GM18951 (cell line): ENCODE data around the gene RNF40.

Source experiments
- POLR2A ChIP-seq: IDR thresholded peaks from 4 replicates; pipeline ENCODE4 v1.6.1; 2011; ENCODE audit warnings: mild to moderate bottlenecking; ENCODE audit not compliant: insufficient read length, insufficient read depth; ENCODE audit errors: extremely low read depth
- in situ Hi-C: fragments of 300-500 bp; cut with MboI; formaldehyde crosslinking; loops from one replicate; pipeline ENCODE4 v1.12.0; 2022; ENCODE audit warnings: low sequenced_read_pairs, mixed read lengths, inconsistent platforms; ENCODE audit not compliant: unreplicated experiment

Gene RNF40

DNA sequence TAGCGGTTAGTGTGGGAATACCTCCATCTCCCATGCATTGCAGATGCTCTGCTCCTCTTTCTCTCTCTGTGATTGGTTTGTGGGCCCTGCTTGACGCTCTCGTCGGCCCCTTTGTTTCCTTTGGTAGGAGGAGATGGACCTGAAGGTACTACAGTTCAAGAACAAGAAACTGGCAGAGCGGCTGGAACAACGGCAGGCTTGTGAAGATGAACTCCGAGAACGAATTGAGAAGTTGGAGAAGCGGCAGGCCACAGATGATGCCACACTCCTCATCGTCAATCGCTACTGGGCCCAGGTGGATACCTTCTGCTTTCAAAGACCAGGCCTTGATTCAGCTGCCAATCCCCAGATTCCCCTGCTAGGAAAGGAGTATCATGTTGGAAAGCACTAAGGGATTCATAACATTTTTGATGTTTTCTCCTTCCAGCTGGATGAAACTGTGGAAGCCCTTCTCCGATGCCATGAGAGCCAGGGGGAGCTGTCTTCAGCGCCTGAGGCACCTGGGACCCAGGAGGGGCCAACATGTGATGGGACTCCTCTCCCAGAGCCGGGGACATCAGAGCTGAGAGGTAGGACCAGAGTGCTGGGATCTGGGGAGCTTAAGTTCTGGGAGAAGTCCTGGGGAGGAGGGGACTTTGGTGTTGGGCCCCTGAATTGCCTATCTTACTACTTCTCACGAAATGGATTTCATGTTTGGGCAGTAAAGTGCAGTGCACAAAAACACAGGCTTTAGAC is 1.0 kb downstream of the RNF40 start:
- no peak for TF ChIP-seq POLR2A
- in situ Hi-C loops: loop anchor here (10.0 kb wide), 1 partner anchor 162 kb away; the partner anchor contains the start of gene FBXL19

DNA sequence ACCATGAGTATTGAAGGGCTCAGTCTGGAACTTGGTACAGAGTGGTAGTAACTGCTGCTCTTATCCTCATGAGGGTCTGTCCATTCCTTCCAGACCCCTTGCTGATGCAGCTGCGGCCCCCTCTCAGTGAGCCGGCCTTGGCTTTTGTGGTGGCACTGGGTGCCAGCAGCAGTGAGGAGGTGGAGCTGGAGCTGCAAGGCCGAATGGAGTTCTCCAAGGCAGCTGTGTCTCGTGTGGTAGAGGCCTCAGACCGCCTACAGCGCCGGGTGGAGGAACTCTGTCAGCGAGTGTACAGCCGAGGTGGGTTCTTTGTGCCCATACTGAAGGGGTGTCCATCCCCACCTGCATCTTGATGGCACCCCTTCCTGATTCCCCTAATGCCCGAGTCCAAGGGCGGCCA is 2.0 kb downstream of the RNF40 start:
- TF ChIP-seq POLR2A: no peak
- in situ Hi-C loops: loop anchor here (10.0 kb wide), 1 partner anchor 161 kb away; the partner anchor contains the start of gene FBXL19

DNA sequence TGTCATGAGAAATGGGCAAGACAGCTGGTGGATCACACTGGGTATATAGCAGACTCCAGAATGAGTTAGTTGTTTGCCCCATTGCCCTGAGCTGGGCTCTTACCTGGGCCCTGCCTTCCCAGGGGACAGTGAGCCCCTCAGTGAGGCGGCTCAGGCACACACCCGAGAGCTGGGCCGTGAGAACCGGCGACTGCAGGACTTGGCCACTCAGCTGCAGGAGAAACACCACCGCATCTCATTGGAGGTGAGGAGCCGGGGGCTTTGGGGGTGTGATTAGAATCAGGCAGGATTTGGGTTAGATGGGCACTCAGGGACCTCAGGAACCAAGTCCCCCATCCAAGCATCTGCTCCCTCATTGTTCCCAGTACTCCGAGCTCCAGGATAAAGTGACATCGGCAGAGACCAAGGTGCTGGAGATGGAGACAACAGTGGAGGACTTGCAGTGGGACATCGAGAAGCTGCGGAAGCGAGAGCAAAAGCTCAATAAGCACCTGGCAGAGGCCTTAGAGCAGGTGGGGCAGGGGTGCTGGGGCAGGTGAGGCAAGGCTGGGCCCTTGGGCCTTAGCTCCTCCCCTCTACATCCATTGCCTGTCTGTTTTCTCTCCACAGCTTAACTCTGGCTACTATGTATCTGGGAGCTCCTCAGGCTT is 2.8 kb downstream of the RNF40 start:
- no peak for TF ChIP-seq POLR2A
- in situ Hi-C loops: loop anchor here (10.0 kb wide), 1 partner anchor 160 kb away; the partner anchor contains the start of gene FBXL19

DNA sequence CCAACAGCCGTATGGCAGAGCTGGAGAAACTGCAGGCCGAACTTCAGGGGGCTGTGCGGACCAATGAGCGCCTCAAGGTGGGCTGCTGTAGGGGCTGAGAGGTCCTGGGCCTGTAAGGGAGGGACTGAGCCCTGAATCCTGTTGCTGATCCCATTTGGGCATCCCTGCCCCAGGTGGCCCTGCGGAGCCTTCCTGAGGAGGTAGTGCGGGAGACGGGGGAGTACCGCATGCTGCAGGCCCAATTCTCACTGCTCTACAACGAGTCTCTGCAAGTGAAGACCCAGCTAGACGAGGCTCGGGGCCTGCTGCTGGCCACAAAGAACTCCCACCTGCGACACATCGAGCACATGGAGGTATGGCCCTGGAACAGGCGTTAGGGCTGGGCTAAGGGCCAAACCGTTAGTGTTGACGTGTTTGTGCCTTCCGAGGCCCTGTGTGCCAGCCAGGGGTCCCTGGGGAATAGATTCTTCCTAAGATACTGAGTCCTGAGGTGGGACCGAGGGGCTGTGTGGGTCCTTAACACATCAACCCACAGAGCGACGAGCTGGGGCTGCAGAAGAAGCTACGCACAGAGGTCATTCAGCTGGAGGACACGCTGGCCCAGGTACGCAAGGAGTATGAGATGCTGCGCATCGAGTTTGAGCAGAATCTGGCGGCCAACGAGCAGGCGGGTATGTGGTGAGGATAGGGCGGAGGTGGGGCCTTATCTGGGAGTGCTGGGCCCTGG is 4.2 kb downstream of the RNF40 start:
- in situ Hi-C loops: loop anchor here (10.0 kb wide), 1 partner anchor 158 kb away; the partner anchor contains the start of gene FBXL19
- no peak for TF ChIP-seq POLR2A

DNA sequence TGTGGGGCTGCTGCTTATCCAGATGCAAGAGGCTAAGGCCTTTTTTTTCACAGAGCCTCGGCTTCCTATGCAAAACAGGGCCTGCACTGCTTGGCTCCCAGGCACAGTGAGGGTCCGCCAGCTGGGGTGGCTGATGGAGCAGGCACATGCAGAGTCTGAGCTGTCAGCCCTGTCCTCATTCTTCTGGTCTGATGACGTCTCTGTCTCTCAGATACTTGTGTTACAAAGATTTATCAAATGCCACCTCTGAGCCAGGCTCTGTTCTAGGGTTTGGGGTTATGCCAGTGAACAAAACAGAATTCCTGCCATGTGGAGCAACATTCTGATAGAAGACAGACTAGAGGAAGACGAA is 4.8 kb downstream of the RNF40 start:
- TF ChIP-seq POLR2A: no peak
- in situ Hi-C loops: loop anchor here (10.0 kb wide), 1 partner anchor 158 kb away; the partner anchor contains the start of gene FBXL19

DNA sequence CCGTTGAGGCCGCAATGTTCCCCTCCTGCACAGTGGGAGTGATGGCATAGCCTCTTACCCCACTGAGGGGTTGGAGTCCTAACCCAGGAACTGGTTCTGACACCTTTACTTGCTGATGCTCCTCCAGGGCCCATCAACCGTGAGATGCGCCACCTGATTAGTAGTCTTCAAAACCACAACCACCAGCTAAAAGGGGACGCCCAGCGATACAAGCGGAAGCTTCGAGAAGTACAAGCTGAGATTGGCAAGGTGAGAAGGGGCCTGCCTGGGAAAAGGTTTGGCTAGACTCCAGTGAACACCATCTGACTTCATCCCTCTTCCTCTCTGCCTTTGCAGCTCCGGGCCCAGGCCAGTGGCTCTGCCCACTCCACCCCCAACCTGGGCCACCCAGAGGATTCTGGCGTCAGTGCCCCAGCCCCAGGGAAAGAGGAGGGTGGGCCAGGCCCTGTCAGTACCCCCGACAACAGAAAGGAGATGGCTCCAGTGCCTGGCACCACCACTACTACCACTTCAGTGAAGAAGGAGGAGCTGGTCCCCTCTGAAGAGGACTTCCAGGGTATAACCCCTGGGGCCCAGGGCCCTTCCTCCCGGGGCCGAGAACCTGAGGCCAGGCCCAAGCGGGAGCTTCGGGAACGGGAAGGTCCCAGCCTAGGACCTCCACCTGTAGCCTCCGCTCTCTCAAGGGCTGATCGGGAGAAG is 5.8 kb downstream of the RNF40 start:
- in situ Hi-C loops: loop anchor here (10.0 kb wide), 1 partner anchor 157 kb away; the partner anchor contains the start of gene FBXL19
- no peak for TF ChIP-seq POLR2A

DNA sequence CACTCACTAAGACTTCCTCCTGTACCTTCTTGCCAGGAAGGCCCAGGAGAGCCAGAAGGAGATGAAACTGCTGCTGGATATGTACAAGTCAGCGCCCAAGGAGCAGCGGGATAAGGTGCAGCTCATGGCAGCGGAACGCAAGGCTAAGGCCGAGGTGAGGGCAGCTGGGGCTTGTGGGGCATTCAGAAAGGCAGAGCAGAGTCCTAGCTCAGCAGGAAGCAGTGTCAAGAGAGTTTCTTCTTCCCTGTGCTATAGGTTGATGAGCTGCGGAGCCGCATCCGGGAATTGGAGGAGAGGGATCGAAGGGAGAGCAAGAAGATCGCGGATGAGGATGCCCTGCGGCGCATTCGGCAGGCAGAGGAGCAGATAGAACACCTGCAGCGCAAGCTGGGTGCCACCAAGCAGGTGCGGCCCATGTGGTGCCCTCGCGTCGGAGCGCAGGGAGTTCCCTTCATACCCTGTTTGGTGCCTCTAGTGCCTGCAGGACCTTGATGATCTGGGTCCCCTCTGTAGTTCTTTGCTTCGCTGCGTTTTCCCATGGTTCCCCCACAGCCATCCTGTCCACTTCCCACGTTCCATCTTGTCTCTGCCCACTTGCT is 6.6 kb downstream of the RNF40 start:
- no peak for TF ChIP-seq POLR2A
- in situ Hi-C loops: loop anchor here (10.0 kb wide), 1 partner anchor 156 kb away; the partner anchor contains the start of gene FBXL19

DNA sequence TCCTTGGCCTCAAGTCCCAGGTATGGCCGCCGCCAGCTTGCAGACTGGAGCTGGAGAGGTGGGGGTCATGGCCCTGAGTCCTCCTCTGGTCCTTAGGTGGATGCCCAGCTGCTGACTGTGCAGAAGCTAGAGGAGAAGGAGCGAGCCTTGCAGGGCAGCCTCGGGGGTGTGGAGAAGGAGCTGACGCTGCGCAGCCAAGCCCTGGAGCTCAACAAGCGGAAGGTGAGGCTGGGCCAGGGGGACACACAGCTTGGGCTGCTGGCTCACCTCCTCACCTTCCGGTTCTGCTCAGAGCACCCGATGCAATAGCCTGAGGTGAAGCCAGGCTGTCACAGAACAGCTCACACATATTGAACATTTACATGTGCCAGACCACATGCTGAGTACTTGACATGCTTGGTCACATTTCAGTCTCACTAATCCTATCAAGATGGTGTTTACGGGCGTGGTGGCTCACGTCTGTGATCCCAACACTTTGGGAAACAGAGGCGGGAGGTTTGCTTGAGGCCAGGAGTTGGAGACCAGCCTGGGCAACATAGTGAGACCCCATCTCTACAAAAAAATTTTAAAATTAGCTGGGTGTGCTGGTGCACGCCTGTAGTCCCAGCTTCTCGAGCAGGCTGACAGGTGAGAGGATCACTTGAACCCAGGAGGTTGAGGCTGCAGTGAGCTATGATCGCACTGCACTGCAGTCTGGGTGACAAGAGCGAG is 7.4 kb downstream of the RNF40 start:
- TF ChIP-seq POLR2A: no peak
- in situ Hi-C loops: loop anchor here (10.0 kb wide), 1 partner anchor 155 kb away; the partner anchor contains the start of gene FBXL19

DNA sequence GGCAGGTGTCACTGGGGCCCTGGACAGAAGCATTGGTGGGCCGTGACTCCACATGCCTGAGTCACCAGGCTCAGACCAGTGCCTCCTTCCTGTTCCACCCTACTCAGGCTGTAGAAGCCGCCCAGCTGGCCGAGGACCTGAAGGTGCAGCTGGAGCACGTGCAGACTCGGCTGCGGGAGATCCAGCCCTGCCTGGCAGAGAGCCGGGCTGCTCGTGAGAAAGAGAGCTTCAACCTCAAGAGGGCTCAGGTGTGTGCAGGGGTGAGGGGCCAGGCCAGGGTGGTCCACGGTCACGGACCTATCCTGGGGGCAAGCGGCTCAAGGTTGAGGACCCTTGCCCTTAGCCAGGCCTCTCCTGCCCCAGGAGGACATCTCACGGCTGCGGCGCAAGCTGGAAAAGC is 9.6 kb downstream of the RNF40 start:
- TF ChIP-seq POLR2A: no peak
- in situ Hi-C loops: no loop called here

DNA sequence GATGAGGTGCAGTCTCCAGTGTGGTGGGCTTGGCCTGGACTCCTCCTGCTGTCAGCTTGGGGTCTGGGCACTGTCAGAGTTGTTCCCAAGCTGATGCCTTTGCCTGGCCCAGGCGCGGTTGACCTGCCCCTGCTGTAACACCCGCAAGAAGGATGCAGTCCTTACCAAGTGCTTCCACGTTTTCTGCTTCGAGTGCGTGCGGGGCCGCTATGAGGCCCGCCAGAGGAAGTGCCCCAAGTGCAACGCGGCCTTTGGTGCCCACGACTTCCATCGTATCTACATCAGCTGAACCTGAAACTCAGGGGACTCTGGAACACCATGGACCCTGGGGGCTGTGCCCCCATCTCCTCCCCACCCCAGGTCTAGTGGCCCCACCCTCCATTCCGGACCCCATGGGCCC is 11.7 kb downstream of the RNF40 start:
- no peak for TF ChIP-seq POLR2A
- in situ Hi-C loops: no loop called here

DNA sequence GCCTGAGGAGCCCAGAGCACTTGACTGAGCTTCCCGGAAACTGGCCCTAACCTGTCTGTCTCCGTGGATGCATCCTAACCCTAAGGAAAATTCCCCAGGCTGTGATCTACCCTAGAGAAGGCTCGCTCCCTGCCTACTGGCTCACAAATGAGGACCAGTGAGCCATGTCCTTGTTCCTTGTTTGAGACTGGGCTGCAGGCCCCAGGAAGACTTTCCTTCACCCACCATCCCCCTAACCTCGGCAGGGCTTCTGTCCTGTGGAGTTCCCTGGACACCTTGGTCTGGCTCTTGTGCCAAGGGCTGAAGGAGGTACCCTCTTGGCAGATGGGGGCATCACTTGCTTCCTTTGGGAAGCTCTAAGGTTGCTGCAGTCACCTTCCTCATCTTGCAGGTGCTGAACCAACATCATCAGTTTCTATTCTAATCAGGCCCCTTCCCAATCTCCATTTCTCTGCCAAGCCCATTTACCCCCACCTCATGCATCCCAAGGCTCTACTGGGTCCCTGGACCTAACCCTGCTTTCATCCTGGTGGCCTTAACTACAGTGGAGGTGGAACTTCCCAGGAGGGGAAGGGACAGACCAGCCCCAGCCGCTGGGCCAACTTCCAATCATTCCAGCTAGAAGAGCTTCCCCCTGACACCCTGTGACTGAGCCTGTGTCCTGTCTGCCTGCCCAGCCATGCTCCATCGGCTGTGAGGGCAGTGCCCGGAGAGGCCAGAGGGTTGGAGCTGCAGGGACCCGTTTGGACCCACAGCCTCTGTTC is 12.4 kb downstream of the RNF40 start:
- in situ Hi-C loops: no loop called here
- no peak for TF ChIP-seq POLR2A
